ENCODE measurements around the gene DGAT2. TPM values are rescaled to one million over a fixed set of nuclear protein-coding genes. Genes with fewer than 3 reads are reported as not detected.

DGAT2 gene
- polyA plus RNA-seq, 1 donor from 2014 or later = 2.7 TPM

GRCh38 chr11:75771646-75772410 is 3.2 kb downstream of the DGAT2 start:
- peaks cover 37% of the 10 kb centered on the region for H3K27me3 ChIP-seq (ENCODE audit: insufficient read depth, low read depth, low read length)
- H3K9me2 ChIP-seq (ENCODE audit: insufficient read depth, low read length) = no peaks in the 10 kb centered on the region
- no peak for TF ChIP-seq EP300 (conservative IDR thresholded peaks at IDR 0.05; ENCODE audit: poor library complexity, severe bottlenecking)
- TF ChIP-seq EZH2 (IDR thresholded peaks at IDR 0.05; ENCODE audit: borderline replicate concordance, insufficient read depth, low read length, poor library complexity, severe bottlenecking) = no peak
- TF ChIP-seq, protein P1, sequence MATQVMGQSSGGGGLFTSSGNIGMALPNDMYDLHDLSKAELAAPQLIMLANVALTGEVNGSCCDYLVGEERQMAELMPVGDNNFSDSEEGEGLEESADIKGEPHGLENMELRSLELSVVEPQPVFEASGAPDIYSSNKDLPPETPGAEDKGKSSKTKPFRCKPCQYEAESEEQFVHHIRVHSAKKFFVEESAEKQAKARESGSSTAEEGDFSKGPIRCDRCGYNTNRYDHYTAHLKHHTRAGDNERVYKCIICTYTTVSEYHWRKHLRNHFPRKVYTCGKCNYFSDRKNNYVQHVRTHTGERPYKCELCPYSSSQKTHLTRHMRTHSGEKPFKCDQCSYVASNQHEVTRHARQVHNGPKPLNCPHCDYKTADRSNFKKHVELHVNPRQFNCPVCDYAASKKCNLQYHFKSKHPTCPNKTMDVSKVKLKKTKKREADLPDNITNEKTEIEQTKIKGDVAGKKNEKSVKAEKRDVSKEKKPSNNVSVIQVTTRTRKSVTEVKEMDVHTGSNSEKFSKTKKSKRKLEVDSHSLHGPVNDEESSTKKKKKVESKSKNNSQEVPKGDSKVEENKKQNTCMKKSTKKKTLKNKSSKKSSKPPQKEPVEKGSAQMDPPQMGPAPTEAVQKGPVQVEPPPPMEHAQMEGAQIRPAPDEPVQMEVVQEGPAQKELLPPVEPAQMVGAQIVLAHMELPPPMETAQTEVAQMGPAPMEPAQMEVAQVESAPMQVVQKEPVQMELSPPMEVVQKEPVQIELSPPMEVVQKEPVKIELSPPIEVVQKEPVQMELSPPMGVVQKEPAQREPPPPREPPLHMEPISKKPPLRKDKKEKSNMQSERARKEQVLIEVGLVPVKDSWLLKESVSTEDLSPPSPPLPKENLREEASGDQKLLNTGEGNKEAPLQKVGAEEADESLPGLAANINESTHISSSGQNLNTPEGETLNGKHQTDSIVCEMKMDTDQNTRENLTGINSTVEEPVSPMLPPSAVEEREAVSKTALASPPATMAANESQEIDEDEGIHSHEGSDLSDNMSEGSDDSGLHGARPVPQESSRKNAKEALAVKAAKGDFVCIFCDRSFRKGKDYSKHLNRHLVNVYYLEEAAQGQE (IDR thresholded peaks at IDR 0.05; ENCODE audit: borderline replicate concordance) = no peak
- H3K27ac ChIP-seq (ENCODE audit: low read length) = no peak overlapping the region
- no peak overlapping the region for H3K9ac ChIP-seq (ENCODE audit: low read length)
- H3F3A ChIP-seq (ENCODE audit: insufficient read depth, low read length, poor library complexity, severe bottlenecking) = no peaks in the 10 kb centered on the region
- H2AFZ ChIP-seq (ENCODE audit: low read depth, low read length) = no peak overlapping the region
- H3K36me3 ChIP-seq (ENCODE audit: insufficient read depth, low read length) = no peaks in the 10 kb centered on the region
- H3K4me3 ChIP-seq (ENCODE audit: low read length) = no peak overlapping the region
- H3K79me2 ChIP-seq (replicated peaks; ENCODE audit: insufficient read depth, low read length) = no peaks in the 10 kb centered on the region
- no peak overlapping the region for H3K4me2 ChIP-seq (ENCODE audit: low read length)
- no peaks in the 10 kb centered on the region for H4K20me1 ChIP-seq (ENCODE audit: insufficient read depth)
- no peaks in the 10 kb centered on the region for H3K9me3 ChIP-seq (ENCODE audit: low read length)

GRCh38 chr11:75773595-75774353 is 5.2 kb downstream of the DGAT2 start:
- no peak for TF ChIP-seq EZH2 (IDR thresholded peaks at IDR 0.05; ENCODE audit: borderline replicate concordance, insufficient read depth, low read length, poor library complexity, severe bottlenecking)
- no peak for TF ChIP-seq POLR2AphosphoS5 (IDR thresholded peaks at IDR 0.05)
- TF ChIP-seq, protein P1 (IDR thresholded peaks at IDR 0.05; ENCODE audit: borderline replicate concordance) = no peak
- TF ChIP-seq MXI1 (conservative IDR thresholded peaks at IDR 0.05; ENCODE audit: poor library complexity, severe bottlenecking) = no peak
- no peak for TF ChIP-seq TAF1 (IDR thresholded peaks at IDR 0.05; ENCODE audit: low read depth)
- no peak for TF ChIP-seq SMC3 (conservative IDR thresholded peaks at IDR 0.05; ENCODE audit: poor library complexity)
- TF ChIP-seq RAD21 (conservative IDR thresholded peaks at IDR 0.05) = no peak
- no peak for TF ChIP-seq CTCF (IDR thresholded peaks at IDR 0.05; ENCODE audit: poor library complexity, severe bottlenecking)
- no peak for TF ChIP-seq EP300 (conservative IDR thresholded peaks at IDR 0.05; ENCODE audit: poor library complexity, severe bottlenecking)
- Histone ChIP-seq H4K20me1 (ENCODE audit: insufficient read depth) (no peaks in the 10 kb centered on the region), H3K9me2 (ENCODE audit: insufficient read depth, low read length) (no peaks in the 10 kb centered on the region), H3K9me3 (ENCODE audit: low read length) (no peaks in the 10 kb centered on the region), H3K4me2 (ENCODE audit: low read length) (no peak overlapping the region), H3K27ac (ENCODE audit: low read length) (no peak overlapping the region), H3K9ac (ENCODE audit: low read length) (no peak overlapping the region), H3K36me3 (ENCODE audit: insufficient read depth, low read length) (no peaks in the 10 kb centered on the region), H3F3A (ENCODE audit: insufficient read depth, low read length, poor library complexity, severe bottlenecking) (no peaks in the 10 kb centered on the region), H2AFZ (ENCODE audit: low read depth, low read length) (no peak overlapping the region), H3K27me3 (ENCODE audit: insufficient read depth, low read depth, low read length) (peaks cover 23% of the 10 kb centered on the region), H3K79me2 (replicated peaks; ENCODE audit: insufficient read depth, low read length) (no peaks in the 10 kb centered on the region), H3K4me3 (ENCODE audit: low read length) (no peak overlapping the region)

Data from neural cell (in vitro differentiated cells).